HuH-7 (cell line): Measurements from ENCODE around the gene LATS2.
"Not testable (repeated sequence)": the region's sequence is repeated elsewhere in the genome, so short reads cannot be mapped to it uniquely, and the experiment has no call there.

Experiments used
- DNase-seq: peaks from one replicate; pipeline ENCODE4 v3.0.0; 2011; ENCODE audit warnings: low spot score

The LATS2 gene

DNA sequence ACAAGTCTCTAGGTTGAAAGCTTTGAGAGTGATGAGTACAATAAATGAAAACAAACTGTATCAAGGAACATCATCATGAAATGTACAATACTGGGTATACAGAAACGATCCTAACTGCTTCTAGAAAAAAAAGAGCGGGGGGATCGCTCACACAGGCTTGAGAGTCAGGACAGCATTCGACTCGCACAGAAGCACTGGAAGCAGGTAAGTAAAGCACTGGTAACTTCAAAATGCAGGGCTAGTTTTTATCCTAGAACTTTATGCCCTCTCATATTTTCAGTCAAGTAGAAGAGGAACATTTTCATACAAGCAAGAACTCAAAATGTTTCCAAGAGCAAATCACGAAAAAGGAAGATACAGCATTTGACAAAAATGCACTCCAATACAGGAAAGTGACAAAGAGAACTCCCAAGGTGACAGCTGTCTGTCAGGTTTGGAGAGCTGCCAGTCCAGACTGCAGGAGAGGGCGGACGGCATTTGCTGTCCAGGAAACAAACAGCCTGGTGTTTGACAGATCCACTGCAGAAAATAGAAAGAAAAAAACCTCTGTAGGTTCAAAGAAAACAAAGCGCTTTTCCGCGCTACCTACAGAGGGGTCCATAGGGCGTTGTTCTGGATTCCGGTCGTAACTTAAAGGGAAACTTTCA, 100.6 kb downstream of the LATS2 start:
- DNase-seq, result peak; percentile 24

DNA sequence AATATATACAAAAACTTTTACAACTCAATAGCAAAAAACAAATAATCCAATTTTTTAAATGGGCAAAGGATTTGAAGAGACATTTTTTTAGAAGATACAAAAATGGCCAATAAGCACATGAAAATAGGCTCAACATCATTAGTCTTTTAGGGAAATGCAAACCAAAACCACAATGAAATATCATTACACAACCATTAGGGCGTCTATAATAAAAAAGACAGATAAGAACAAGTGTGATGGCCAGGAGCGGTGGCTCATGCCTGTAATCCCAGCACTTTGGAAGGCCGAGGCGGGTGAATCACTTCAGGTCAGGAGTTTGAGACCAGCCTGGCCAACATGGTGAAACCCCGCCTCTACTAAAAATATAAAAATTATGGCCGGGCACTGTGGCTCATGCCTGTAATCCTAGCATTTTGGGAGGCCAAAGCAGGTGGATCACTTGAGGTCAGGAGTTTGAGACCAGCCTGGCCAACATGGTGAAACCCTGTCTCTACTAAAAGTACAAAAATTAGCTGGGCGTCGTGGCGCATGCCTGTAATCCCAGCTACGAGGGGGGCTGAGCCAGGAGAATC, 104.3 kb downstream of the LATS2 start:
- DNase-seq, result not testable (repeated sequence)

DNA sequence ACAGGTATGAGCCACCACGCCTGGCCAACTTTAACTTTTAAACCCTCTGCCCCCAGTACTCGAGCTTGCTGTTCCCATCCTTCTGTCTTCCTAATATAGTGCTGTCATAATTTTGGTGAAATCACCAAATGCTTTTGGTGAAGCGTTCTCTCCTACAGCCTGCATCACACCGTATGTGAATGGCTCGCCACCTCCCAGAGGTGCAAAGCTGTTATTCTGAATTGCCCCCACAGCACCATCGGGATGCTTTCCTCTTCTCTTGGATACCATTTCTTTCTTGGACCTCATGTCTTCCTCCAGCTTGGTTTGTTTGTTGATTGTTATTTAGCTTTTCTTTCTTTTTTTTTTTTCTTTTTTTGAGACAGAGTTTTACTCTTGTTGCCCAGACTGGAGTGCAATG, 105.9 kb downstream of the LATS2 start:
- no peak for DNase-seq

DNA sequence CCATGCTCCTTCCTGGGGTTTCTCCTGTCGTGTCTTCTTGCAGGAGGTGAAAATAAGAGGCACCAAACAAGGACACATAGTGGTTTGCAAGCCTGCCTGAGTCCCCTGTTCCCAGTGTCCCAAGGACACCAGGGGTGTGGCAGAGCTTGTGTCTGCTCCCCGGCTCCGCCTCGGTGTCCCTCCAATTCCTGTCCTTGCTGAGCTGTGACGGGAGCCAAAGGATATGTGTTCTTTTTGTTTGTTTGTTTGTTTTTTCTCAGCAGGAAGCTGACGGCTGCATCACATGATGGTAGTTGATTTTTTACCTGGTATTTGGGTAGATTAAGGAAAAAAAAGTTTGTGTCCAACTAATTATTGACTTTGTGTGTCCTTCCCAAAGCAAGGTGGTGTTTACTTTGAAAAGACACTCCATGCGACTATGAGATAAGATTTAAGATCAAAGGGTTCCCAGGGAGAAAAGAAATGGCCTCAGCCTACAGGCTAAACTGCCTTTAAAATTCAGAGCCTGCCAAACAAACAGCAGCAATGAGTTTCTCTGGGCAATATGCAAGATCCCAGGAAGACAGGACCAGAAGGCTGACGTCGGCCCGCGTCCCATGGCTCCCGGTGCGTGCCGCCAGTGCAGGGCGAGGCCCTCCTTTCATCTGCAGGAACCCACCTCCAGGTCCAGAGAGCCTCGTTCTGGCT, 108.0 kb downstream of the LATS2 start:
- peak; percentile 50 for DNase-seq

DNA sequence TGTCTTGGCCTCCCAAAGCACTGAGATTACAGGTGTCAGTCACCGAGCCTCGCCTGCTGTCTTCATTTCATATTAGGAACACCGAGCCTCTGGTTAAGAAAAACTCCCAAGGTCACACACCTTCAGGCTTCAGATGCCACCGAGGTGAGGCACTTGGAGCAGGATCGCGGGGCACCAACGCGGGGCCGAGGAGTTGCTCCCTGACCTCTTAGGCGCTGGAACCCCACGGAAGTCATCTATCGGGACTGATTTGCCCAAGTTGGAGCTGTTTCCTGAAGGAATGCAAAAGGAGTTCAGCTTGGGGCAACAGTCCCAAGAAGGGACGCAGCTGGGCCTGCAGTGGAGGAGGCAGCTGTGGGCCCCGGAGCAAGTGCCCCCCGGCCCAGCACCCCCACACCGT, 108.5 kb downstream of the LATS2 start:
- no peak for DNase-seq

DNA sequence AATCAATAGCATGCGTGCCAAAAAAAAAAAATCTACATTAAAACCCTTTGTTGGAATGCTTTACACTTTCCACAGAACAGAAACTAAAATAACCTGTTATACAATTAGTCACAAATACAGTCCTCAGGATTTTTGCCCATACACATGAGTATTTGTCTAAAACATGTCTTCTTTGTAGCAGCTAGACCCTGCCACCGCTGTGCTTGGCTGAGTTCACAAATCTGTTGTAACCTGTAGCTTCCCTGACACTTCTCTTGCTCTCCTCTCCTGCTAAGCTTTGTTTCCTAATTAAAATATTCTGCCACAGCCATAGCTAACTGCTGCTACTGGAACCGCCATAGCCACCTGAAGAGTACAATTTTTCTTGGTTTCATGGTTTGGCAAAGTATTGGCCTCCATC, 113.4 kb downstream of the LATS2 start:
- DNase-seq, result not testable (repeated sequence)

DNA sequence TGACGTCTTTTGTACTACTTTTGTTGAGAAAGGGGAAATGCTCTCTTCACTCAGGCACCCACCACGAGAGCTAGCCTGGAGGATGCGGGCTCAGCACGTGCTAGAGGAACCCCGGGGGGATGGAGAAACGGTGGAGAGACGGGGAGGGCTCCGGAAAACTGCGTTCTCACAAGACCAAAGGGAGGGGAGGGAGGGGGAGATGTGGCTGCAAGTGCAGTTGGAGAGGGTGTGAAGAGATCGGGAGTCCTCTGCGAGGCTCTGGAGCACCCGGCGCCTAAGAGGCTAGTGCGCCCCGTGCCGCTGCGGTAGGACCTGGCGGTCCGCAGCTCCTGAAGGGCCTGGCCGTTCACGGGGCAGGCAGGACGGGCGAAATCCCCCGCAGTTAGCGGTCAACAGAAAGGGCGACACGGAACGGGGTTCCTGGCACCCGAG, 115.4 kb downstream of the LATS2 start:
- no peak for DNase-seq

DNA sequence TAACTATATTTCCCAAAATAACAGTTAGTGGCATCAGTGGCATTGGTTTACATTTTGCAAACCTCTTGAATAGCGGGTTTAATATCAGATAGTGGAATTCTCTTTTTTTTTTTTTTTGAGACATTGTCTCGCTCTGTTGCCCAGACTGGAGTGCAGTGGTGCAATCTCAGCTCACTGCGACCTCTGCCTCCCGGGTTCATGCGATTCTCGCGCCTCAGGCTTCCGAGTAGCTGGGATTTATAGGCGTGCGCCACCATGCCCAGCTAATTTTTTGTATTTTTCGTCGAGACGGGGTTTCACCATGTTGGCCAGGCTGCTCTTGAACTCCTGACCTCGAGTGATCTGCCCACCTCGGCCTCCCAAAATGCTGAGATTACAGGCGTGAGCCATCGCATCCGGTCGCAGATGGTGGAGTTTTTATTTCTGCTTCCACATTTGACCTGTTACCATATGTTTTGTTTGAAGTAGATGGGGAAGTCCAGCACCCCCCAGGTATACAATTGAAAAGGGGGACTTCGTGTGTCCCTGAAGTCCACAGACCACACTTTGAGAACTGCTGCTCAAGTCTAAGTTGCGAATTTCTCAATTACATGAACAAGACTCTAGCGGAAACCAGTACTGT, 118.3 kb downstream of the LATS2 start:
- DNase-seq, result no peak

DNA sequence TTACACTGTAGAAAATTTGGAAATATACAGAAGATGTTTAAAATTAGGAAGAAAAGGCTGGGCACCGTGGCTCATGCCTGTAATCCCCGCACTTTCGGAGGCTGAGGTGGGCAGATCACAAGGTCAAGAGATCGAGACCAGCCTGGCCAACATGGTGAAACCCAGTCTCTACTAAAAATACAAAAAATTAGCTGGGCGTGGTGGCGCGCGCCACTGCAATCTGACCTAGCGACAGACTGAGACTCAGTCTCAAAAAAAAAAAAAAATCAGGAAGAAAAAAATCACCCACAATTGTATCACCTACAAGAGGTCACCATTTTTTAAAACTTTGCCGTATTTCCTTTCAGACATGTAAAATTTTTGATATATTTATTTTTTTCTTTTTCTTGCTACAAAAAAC, 120.9 kb downstream of the LATS2 start:
- DNase-seq, result not testable (repeated sequence)

DNA sequence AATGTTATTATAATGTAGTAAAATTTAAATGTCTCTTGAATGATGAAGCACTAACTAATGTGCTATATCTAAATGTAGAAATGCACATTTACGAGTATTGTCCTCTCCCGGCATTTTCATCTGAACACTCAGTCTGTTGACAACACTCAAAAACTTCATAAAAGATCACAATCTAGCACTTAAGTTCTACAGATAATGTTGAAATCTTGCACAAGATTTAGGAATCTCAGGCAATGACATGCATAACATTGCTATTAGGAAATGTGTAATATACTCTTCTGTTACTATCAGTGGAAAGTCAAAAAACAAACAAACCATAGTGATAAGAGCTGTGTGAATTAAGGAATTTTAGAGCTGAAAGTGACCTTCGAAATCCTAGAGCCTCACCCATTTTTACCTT, 121.3 kb downstream of the LATS2 start:
- peak; percentile 31 for DNase-seq

DNA sequence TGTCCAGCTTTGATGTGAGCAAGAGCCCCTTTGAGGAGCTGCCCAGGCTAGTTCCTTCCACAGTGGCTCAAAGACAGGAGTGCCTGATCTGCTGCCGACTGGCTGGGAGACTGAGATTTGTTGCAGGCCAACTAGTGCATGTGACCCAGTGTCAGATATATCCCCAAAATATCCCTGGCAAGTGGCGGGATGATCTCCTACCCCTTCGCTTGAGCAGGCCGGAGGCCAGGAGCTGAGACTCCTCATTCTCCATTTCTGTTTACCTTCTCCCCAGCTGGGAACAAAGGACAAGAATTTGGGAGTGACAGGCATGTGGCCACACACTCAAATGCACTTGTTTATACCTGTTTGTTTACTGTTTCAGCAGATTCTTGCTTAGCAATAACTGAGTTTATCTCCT, 121.7 kb downstream of the LATS2 start:
- DNase-seq, result peak; percentile 26

DNA sequence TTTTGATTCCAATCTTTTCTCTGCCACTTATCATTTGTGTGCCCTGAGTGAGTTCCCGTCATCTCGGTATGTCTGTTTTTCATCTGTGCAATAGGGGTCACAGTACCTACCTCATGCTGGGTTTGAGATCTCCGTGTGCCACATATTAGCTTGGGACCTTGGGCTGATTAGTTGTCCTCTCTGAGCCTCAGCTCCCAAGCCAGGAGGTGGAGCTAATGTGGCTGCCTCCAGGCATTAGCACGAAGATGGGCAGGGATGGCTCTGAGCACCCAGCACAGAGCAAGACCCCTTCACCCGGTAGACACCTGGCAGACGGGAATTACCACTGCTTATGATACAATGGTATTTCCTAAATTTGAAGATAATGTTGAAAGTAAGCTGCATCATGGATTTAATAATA, 123.1 kb downstream of the LATS2 start:
- DNase-seq, result no peak

DNA sequence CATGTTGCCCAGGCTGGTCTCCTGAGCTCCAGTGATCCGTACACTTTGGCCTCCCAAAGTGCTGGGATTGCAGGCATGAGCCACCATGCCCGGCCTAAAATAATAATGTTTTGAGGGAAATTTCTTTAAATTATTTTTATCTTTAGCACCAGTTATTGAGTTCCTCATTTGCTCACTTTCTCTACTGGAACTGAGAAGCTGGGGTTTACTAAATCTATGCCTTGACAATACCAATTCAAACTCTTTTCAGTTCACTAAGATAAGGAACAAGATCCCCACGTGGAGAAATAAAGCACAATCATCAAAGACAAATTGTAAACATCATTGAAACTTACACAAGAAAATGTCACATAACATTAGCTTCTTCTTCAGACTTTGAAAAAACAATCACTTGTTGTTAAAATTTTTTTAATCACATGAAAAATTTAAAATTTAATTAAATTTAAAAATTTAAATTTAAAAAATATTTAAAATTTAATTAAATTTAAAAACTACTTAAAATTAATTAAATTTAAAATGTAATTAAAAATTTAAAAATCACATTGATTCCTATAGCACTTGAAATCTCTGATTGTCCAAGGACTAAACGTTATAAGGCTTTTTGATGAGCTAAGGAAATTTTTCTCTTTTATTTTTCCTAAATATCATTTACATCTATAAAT, 133.7 kb downstream of the LATS2 start:
- DNase-seq, result no peak

DNA sequence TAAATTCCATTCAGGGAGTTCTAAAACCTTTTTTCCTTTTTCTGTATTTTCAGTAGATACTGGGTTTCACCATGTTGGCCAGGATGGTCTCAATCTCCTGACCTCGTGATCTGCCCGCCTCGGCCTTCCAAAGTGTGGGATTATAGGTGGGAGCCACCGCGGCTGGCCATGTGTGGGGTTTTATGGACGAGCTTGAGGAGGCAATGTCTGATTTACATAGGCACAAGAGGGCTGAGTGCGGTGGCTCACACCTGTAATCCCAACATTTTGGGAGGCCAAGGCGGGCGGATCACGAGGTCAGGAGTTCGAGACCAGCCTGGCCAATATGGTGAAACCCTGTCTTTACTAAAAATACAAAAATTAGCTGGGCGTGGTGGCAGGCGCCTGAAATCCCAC, 136.0 kb downstream of the LATS2 start:
- not testable (repeated sequence) for DNase-seq

DNA sequence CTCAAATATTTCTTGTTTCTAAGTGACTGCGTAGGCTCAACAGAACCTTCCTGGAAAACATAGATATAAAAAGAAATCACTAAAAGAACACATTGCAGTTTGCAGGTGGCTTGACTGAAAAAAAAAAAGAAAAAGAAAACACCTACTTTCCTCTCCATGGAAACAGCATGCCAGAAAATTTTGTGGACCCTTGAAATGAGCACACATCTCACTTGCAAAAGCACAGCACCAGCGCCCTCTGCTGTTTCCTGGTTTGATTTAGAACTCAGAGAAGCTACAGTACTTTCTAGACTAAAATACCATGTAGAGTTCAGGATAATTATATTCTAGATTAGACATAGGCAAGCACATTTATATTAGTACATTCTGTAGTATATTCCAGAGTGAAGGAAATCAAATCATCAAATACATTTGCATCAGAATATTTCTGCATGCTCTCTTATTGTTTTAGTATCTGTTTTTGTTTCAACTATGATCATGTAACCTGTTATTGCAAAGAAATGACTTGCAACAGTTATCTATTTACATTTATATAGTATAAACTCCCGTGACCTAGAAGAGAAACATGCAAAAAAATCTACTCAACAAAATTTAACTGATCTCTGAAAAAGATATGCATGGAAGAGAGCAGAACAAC, 136.5 kb downstream of the LATS2 start:
- DNase-seq, result peak; percentile 46

DNA sequence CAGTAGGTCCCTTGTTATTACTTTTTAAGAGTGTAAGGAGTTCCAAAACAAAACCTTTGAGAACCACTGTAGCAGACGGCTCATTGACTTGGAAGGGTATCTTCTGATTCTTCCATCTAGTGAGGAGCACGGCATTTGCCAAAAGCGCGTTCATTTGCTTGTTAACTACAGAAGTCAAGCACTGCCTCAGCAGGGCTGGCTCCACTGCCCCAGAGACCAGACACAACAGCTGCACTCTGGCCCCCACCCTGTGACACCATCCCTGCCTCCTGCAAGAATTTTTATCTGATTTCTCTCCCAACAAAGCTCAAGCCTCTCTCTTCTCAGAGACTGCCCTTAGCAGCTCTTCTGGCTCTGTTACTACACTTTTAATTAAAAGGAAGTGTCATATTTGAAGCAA, 138.1 kb downstream of the LATS2 start:
- DNase-seq, result no peak
